SK-N-MC (cell line): ENCODE data around the gene CLPSL1.

Source experiments
- EZH2 ChIP-seq: fragments of 200-600 bp; sonication (generic); IDR thresholded peaks from one replicate; pipeline ENCODE4 v1.6.1; 2017; ENCODE audit warnings: antibody characterized with exemption
- POLR2AphosphoS5 ChIP-seq: IDR thresholded peaks from 2 replicates; pipeline ENCODE4 v1.6.1; 2012; ENCODE audit warnings: mild to moderate bottlenecking, low read depth, low read length, borderline replicate concordance

DNA sequence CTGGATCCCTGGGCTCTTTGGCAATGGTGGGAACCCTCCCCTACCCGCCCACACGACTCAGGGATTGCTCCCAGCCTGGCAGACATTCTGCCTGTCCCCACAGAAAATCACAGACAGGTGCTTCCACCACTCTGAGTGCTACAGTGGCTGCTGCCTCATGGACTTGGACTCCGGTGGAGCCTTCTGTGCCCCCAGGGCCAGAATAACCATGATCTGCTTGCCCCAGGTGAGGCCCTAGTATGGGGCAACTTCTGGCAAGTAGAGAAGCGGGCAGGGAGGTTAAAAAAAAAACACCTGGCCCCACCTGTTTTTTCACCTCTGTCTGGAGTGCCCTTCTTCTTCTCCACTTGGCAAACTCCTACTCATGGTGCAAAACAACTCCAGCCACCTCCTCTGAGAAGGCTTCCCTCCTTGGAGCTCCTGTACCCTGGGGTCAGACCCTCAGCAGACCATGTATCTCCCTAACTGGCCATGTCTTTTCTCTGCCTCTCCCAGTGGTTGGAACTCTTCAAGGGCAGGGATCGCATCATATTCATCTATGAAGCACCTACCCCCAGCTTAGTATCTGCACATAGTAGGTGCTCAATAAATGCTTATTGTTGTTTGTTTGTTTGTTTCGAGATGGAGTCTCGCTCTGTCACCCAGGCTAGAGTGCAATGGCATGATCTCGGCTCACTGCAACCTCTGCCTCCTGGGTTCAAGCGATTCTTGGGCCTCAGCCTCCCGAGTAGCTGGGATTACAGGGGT is 3.3 kb upstream of the CLPSL1 start:
- TF ChIP-seq EZH2 (no peak), POLR2AphosphoS5 (no peak)
